Stimulated activated CD4-positive, alpha-beta T cell treated with anti-CD3 and anti-CD28 coated beads, Interleukin-12 subunit alpha, Interleukin-12 subunit beta, amount 100 ng/mL, for 48 hours (primary cell): ENCODE measurements around the gene CELF4.

ENCODE experiments used
- DNase-seq, 3 donors: peaks; one replicate each; pipeline ENCODE4 v3.0.0-alpha.2; 2020; ENCODE audit warnings: low read depth in 2 of 3, low spot score in 1 of 3

Gene CELF4

DNA sequence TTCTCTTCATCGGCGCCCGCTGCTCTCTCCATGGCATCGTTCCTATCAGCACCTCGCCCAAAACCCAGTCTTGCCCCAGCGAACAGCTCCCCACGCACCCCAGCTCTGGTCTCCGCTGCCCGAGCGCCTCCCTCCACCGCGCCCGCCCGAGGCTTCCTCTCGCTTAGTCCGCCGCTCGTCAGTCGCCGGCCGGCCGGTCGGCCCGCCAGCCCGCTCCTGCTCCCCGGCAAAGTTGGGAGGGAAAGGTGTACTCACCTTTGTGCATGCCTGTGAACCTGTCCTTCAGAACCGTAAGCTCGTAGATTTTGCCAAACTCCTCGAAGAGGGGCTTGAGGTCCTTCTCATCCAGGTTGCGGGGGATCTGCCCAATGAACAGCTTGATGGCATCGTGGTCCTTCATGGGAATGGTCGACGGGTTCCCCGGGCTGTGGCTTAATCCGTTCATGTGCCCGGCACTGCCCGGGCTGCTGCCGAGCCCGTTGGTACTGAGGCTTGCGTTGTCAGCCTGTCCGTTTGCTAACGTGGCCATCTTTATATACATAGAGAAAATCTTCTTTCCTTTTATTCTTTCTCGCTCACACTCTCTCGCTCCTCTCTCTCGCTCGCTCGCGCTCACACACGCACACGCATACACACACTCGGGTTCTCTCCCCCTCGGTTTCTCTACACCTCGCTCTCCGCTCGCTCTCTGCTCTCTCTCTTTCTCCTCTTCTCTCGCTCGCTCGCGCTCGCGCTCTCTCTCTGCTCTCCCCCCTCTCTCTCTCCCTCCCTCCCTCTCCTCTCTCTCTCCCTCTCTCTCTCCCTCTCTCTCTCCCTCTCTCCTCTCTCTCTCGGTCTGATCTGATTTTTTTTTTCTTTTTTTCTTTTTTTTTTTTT, at the start of gene CELF4:
CELF4 (minus strand) TSS at position 698 of the 876 bp plus-strand sequence.
- DNase-seq = no peak

DNA sequence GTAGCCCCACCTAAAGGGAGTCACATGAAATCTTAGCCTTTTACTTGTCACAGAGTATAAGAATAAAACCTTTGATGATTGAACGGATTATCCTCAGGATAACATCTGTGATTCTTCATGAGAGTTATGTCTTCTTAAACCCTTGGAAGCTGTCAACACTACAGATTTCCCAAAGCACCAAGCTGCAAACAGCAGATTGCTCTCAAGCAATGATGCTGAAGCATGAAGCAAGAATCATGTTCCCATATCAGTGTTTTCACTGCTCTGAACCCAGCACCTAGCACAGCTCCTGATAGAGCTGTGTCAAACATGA, 47.6 kb upstream of the CELF4 start:
- DNase-seq = no peak

DNA sequence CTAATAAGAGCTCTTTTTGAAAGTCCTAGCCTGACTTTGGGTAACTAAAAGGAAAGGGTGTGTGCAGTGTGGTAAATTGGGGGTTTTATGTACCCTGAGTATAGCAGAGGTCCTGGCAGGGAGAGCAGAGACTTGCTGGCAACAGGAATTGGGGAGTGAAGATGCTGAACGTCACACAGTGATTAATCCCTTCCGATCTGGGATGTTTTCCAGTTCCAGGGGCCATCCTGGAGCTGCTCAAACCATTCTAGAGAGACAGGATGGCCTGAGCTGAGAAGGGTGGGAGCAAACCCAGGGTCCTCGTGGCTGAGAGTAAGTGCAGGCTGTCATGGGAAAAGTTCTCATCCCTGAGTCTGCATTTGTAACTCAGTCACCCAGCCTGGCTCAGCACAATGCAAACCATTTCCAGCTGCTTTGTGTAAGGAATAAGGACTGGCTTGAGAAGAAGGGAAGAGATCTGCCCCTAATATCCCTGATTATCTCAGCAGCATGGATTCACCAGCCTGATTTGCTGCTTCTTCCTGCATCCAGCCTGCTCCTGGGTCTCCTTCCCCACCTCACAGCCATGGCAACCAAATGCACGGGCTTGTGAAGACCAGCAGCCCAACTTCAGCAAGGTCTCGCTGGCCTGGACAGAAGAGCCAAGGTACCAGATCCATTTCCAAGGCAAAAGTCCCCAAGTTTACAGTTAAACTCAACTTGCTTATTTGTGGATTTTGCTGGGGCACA, 47.1 kb upstream of the CELF4 start:
- no peak for DNase-seq

DNA sequence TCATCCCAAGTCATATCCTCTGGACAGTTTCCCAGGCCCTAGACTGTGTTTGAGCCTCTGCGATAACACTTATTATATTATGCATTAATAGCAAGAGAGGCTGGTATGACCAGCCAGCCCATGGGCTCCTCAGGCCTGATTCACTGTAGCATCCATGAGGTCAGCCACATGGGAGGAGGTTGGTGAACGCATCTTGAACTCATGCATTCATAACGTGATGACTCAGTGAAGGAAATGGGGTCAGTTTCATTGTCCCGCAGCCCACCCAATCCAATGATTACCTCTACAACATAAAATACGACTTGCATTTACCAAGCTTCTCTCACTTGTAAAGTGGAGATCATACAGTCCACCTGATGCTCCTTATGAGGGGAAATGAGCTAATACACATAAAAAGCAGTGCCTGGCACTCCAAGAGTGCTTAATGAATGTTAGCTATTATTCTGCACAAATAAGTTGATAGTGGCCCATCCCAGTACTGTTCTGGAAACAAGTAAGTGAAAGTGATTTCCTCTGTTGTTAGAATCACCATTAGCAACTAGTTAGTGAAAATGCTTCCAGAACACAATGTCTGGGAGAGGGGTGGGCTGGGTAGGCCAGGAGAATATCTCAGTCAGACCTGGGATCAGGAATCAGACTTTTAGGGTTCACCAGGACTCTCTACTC, 46.1 kb upstream of the CELF4 start:
- DNase-seq = no peak

DNA sequence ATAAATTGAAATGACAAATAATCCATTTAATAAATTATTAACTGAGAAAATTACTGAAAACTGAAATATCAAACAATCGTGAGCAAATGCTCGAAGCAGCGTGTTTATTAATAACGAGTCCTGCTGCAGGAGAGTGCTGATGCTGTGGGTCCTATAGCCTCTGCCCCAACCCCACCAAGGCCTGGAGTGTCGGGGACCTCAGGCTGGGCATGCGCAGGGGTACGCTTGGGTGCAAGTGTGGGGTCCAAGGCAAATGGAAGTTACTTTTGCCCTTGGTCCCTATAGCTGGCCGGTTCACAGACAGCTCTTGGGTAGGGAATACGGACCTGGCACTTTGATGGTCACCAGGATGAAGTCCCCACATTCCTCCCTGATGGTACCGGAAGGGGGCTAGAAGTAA, 43.3 kb upstream of the CELF4 start:
- no peak for DNase-seq

DNA sequence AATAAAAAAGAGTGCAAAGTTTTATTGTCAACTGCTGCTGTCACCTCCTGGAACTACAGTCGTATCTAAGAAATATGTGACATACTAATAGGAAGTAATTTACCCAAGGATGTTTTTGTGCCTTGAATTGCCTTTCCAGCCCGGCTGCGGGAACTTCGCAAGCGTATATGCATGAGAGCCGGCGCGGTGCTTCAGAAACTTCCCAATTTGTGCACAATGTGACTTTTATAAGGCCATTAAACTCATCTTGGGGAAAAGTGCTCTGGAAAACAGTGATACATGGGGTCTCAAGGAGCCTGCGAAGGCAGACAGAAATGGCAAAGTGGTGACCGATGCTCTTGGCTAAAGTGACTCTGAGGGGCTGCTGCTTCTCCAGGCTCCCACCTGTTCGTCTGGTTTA, 41.7 kb upstream of the CELF4 start:
- DNase-seq = no peak

DNA sequence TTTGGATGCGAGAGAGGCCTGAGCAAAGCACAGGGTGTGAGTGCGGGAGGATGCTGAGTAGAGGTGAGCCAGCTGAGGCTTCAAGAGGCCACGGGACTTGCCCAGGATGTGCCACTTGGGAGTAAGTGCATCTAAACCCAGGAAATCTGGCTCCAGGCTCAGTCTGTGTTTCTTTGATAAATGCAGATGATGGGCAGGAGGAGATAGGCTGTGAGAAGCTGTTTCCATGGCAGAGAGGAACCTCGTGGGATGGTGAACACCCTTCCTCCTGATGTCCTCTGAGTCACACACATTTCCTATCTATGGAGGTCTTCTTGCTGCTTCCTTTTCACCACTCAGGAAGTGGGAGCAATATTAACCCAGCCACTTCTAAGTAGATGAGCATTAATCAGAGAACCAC, 38.4 kb upstream of the CELF4 start:
- DNase-seq = no peak

DNA sequence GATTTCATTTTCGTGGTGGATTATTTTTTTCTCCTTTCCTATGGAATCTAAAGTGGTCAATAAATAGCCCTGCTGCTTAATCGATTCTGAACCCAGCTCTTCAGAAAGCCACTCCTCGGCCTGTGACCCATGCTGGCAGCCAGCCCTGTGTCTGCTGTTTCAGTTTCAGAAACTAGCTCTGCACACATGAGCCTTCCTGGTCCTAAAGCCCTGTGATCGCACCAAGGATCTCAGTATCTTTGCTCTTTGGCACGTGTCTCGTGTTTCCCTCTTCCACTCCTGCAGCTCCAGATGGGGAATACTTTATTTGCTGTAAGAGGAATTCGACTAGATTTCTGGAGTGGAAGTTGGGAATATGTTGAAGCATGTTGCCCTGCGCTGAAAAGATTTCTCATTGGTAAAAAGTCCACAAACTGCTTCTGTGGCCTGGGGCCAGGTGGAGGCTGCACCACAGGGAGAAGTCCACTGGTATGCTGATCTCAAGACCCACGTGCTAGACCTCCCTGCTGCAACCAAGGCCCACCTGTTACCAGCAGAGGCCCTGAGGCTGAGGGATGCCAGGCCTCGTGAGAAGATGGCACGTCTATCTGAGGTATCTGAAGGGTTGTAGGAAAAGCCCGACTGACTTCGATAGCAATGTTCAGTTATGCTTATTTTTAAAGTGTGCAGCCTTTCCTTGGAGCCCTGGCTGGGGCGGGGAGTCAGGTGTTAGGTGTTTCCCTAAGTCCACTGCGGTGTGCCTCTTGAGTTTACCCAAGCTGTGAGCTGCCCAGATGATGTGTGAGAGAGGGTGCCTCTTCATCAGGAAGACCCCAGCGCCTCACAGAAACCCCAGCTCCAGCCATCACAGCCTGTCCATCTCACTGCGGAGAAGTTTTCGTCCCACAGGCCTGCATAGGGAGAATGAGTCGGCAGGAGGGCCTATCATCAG, 33.6 kb upstream of the CELF4 start:
- no peak for DNase-seq

DNA sequence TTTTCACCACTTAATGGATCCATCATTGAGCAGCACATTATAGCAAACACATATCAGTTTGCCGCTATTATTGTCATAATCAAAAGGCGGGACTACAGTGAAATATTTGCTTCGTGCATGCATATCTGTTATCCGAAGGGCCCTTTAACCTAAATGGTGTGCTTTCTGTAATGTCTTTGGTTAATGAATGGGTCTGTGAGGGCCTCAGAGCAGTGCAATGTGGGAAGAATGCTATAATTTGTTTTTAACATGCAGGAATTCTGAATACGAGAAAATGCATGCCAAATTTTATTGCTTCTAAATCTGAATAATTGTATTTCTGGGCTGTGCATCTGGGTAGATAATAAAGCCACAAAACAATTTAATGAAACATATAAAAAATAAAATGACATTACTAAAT, 32.8 kb upstream of the CELF4 start:
- DNase-seq = no peak

DNA sequence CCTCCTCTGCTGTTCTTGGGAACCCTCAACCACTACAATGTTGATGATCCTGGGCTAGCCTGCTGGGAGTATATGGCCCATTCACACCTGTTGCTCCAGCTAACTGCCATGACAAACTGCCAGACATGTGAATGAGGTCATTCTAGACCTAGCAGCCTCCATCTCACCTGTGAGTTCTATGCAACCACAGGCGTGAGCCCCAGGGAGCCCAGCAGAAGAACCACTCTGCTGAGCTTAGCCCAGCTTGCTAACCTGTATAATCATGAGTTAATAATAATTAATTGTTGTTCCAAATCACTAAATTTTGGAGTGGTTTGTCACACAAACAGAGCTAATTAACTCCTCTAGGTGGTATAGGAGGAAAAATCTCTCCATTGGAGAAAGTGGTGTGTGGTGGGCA, 24.7 kb upstream of the CELF4 start:
- no peak for DNase-seq

DNA sequence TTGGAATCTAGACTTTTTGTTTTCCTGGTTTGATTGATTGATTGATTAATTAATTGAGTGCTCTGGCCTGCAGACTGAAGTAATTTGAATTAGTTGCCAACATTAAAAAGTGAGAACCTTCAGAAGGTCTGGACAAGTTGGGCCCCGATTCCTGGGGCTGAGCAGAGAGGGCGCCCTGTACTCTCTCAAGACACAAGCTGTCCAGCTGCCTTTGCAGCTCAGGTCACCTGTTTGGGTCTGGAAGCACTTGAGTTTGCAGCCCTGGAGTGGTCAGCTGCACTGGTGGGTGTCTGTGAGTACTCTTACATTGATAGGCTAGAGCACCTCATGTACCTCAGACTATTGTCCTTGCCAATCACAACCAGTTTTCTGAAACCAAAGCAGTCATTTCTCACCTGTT, 22.7 kb upstream of the CELF4 start:
- DNase-seq = no peak

DNA sequence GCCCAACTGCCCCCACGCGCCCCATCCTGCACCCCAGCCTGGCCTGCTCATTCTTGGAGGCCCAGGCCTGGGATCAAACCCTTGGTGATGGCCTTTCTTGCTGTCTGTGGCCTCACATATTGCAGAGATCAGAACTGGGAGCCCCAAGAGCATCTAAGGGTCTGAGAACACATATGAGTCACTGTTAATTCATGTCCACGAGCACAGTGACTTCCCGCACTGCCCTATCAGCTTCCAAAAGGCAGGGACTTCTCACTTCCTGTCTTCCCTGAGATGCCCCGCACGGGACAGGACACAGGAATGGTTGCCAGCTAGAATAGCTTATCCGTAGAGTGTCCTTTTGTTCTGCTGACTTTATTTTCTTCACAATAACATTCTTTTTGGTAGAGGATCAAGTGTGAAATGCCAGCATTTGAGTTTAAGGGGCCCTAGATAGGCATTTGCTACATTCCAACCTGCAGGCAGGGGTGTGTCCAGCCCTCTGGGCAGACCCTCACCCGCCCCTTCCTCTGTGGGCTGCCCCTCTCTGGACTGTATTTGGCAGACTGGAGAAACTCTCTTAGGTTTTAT, 21.1 kb upstream of the CELF4 start:
- no peak for DNase-seq

DNA sequence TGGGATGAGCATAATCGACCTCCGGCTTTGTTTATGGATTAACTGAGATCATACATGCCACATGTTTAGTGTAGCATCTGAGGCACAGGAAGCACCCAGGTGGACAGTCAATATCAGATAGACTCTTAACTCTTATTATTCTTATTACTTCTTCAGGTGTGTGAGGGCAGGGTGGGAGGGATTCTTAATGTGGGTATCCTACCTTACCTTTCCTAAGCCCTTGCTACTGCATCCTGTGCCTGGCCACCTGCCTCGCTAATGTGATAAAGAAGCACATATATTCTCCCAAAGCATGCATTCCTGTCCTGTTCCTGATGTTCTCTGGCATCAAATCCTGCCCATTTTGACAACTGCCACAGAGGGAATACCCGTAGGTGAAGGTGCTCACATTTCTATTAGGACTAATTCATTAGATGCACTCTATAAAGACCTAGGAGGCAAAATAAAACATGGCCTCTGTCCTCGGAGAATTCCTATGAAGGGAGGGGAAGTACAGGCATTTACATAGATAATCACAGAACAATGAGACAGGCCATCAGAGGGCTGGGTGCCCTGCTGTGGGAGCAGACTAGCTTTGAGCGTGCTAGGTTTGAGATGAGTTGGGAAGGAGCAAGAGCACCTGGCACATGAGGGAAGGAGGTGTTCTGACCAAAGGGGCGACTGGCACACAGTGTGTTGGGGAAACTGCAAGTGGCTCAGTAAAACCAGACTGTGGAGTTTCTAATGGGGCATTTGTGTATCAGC, 19.5 kb upstream of the CELF4 start:
- DNase-seq = no peak

DNA sequence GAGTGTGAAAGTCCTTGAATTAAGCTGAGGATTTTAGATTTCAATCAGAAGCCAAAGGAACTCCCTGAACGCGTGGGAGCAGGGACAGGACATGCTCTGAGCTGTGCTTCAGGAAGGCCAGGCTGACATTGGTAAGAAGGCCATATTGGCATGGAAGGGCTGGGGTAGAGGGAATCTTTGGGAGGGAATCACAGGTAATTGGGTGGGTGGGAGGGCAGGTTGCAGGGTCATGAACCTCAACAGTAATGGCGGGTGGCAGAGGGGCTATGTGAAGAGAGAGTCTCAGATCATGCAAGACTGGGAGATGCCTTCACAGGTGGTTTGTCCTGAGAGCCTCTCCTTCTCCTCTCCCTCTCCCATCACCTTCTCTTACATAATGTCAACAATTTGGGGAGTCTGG, 18.6 kb upstream of the CELF4 start:
- no peak for DNase-seq

DNA sequence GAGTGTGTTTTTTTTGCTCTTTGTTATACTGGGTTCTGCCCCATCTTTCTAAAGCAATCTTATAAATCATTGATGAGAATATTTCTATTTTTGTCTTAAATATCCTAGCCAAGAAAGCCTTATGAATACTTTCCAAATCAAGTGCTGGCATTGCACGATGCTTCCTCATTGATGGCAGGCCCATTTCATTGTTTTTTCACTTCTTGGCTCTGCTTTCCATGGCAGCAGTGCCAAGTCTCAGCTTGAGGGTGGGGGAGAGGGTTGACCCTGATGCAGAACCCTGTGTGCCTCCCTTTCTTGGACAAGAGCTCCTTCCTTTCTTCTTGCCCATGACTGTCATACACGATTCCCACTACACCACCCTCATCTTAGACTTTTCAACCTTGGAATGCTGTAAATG, 16.7 kb upstream of the CELF4 start:
- DNase-seq = no peak

DNA sequence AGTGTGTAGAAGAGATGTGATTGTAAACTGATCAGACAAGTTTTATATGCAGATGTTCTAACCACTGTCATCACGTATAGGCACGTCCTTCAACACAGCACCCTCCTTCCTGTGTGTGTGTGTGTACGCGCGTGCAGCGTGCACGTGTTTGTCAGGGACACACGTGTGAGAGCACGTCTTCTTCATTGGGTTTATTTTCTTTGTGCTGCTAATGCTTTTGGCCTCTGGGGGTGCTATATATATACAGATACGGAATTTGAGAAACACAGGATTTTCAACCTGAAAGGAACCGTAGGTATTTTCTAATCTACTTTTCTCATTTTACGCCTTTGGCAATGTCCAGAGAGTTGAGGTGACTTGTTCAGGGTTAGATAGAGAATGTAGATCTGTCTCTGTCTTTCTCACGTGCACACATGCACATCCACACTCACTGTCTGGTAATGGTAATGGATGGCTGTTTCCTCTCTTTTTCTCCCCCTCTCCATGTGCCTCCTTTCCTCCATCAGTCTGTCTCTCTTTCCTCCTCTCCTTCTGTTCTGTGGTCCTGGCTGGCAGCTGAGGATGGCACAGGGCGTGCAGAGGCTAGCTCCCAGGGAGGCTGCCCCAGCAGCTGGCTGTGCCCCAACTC, 13.4 kb upstream of the CELF4 start:
- DNase-seq = no peak

DNA sequence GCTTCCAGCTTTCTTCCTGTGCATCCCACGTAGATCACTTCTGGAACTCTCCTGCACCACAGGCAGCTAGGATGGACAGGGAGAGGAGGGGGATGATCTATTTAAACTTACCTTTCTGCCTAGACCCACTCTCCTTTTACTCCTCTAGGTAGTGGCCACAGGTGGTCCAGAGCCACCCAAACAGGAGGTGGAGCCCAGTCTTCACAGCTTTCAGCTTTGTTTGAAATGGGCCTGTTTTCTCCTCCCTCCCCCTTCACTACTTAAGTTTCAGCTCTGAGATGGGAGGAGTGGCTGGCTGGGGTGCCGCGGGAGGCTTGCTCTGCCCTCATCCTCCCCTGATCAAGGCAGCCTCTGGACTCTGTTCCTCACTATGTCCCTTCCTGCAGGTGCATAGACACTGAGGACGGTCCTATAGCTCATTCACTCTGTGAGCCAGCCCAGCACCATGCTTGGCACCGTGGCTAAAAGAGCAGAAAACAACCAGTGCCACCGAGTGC, 12.6 kb upstream of the CELF4 start:
- DNase-seq = no peak

DNA sequence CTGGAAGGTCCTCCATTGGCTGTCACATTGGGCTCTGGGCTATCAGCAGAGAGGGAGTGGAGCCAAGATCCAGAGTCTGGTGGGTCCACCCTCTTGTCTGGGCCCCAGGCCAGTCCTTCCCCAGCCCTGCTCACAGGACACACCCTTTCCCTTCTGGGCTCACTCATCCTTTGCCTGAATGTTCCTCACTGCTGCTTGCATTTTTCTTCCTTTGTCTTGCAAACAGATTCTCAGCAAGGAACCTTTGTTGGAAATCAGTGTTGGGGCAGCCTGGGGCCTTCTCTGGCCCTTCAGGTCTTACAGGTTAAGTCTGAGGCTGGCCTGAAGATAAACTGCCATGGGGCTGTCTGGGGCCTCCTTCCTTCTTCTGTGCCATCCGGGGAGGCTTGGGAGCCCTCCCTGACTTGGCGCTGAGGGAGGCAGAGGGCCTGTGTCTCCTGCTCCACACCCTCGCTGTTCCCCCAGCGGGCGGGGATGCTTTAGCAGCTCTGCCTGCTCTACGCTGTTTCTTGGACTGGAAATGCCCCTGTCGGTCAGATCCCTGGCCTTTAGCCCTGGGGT, 11.5 kb upstream of the CELF4 start:
- DNase-seq = no peak

DNA sequence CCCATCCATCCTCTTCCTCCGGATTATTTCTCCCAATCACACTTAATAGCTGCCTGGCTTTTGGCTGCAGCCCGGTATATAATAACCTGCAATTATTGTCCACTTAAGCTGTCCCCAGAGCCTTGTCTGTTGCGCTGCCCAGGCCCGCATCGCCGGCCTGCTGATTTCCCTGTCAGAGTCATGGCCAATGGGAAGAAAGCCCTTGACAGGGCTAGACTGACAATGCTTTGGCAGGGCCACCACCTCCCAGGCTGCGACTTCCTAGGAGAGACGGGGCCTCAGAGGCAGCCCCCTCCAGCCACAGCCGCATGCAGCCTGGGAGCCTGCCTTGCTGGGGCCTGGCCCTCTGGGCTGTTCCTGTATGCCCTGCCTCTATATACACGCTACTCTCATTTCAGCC, 10.0 kb upstream of the CELF4 start:
- no peak for DNase-seq
